ENCODE results near the gene SLC2A2.

DNA sequence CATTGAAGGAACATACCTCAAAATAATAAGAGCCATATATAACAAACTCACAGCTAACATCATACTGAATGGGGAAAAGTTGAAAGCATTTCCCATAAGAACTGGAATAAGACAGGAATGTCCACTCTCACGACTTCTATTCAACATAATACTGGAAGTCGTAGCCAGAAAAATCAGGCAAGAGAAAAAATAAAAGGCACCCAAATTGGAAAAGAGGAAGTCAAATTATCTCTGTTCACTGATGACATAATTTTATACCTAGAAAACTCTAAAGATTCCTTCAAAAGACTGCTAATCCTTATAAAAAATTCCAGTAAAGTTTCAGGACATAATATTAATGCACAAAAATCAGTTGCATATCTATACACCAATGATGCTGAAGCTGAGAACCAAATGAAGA is 34.9 kb downstream of the SLC2A2 start:
- no peak for TF ChIP-seq CTCF (IDR thresholded peaks at IDR 0.05; ENCODE audit: low read length)
- no peak for TF ChIP-seq EZH2 (optimal IDR thresholded peaks at IDR 0.05; ENCODE audit: low read depth, low read length)
